Stimulated activated CD8-positive, alpha-beta memory T cell treated with anti-CD3 and anti-CD28 coated beads, Interleukin-4, amount 100 ng/mL, for 1 hour (primary cell): Measurements from ENCODE around the gene PEAK1.
"Not testable (repeated sequence)": the region's sequence is repeated elsewhere in the genome, so short reads cannot be mapped to it uniquely, and the experiment has no call there.

Experiments used
- DNase-seq, 2 donors: peaks; one replicate each; pipeline ENCODE4 v3.0.0-alpha.2; 2020; ENCODE audit warnings: low read depth in 2 of 2, low spot score in 1 of 2

Gene PEAK1

DNA sequence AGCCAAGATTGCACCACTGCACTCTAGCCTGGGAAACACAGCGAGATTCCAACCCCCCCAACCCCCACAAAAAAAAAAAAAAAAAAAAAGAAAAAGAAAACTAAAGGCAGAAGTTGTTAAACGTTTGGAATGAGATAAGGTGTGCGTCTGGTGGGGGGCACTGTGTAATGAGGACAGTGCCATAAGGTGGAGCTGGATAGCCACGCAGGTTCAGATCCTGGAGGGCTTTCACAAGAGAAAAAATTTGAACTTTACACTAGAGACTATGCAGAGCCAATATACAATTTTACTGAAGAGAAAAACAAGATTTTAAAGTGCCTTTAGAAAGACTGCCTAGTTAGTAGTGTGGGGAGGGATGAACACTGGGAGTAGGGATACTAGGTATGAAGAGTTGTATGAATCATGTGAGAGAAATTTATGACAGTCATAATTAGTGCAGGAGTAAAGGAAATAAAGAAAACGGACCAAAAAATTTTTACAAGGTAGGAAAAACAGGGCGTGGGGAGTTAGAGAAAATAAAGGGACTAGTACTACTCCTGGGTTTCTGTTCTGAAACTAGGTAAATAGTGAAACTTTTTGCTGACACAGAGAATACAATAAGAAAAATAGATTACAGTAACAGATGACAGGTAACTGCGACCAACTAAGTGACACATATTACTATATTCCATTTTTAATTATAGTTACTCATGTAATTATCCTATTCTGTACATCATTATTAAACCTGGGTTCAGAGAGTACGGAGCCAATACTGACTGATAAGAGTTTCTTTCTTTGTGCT is 108.1 kb downstream of the PEAK1 start:
- no peak for DNase-seq

DNA sequence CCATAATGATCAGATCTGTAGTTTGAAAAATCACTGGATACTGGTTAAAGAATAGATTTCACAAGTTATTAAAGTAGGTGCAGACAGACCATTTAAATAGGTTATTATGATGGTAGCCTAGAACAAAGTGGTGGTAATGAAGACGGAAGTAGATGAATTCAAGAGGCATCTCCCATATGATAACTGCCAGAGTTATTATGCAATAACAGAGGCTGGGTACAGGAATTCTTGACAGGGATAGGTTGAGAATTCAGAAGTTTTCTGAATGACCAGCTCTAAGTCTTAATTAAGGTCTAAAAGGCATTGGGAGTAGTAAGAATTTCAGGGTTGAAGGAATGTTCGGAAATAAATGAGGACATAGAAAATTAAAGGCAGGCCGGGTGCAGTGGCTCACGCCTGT is 108.9 kb downstream of the PEAK1 start:
- DNase-seq = no peak

DNA sequence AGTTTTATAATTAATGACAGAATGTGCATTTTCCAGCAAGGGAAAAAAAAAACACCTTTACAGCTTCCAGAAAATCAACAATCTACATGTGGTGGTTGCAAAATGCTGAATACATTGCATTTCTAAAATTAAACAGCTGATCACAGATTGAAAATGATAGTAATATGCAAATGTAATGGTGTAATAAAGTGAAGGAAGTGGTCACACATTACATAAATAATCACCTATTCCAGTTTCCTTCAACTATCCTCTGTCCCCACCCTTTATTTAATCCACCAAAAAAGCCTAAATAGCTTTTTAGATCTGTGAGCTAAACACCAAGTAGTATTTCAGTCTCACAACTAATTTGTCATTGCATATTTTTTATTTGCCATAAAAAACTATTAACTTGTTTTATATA is 110.5 kb downstream of the PEAK1 start:
- no peak for DNase-seq

DNA sequence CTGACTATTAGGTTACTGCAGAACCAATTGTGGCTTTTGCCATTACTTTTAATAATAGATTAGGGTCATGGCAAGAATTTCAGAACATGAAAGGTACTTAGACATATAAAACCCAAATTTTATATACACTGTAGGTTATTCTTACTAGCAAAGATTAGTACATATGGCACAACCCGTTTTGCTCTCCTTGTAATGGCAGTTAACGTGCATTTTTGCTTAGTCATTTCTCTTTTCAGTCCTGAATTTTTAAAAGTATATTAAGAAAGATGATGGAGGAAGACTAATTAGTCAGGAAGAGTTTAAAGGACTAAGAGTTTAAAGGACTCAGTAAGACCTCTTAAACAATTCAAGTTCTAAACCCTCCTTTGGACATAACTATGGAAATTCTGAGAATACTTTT is 114.0 kb downstream of the PEAK1 start:
- DNase-seq = no peak

DNA sequence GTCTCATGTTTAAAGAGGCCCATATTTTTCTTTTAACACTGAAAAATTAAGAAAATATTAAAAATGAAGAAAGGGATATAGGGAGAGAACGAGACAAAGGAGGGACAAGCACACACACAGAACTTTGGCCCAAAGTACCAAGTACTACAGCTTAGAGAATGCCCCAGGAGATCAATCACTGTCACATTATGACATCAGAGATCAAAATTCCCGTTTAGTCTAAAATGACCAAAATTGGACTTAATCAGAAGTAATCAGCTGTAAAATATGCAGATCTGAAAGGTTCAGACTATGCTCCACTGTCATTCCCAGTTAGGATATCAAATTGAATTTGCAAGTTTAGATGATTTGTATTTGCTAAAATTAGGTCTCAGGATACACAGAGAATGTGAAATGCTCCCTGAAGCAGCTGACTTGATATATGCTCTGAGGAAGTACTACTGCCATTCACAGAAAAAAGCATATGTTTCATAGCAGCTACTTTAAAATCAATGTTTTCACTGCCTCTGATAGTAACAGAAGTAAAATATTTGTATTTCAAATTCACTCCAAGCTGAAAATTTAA is 123.0 kb downstream of the PEAK1 start:
- no peak for DNase-seq

DNA sequence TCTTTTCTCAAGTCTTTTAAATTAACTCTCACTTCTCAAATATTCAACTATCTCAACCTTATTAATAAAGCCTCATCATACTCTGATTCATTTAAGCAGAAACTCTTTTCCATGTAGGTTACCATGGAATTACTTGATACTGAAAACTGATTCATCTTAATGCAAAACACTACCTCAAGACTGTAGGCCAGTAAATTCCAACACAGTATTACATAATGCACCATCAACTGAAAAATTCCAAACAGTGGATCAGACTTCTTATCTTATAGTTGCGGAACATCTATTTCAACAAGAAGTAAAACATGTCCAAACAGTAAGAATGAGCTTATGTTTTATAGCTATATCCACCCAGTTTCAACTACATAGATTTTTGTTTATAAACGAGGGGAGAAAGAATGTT is 124.5 kb downstream of the PEAK1 start:
- DNase-seq = no peak

DNA sequence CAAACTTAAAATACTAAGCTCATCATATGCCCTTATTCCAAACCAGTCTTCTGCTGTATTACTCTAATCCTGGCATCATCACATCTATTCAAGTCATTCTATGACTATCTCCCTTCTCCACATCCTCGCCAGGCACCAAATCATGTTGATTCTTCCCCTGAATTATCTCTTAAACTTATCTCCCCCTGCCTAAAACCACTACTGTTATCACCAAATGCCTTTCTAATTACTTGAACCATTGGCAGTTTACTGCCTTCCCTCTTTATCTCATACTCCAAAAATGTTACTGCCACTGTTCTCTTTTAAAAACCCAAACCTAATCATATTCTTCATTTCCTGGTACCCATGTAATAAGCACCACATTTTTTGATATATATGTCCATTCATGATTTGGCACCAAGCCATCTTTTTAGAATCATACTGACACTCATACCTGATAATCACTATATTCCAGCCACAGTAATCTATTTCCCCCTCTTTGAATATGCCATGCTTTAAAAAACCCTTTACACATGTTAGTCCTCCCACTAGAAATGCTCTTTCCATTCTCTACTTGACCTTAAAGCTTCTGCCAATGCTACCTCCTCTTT is 126.8 kb downstream of the PEAK1 start:
- DNase-seq = no peak

DNA sequence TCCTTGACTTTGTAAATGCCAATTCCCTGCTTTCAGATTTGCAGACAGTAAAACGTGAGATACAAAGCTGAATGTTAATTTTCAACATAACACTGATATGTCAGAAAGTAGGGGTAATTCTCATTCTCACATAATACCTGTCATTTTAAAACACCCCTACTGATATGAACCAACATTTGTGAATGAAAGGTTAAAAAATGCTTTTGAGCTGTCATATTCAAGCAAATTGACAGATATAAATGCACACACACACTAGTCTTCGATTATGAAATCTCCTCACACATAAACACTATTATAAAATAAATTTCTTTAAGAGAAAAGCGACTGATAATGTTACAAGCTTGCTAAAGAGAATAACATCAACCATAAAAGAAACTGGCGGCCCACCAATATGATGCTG is 128.8 kb downstream of the PEAK1 start:
- no peak for DNase-seq

DNA sequence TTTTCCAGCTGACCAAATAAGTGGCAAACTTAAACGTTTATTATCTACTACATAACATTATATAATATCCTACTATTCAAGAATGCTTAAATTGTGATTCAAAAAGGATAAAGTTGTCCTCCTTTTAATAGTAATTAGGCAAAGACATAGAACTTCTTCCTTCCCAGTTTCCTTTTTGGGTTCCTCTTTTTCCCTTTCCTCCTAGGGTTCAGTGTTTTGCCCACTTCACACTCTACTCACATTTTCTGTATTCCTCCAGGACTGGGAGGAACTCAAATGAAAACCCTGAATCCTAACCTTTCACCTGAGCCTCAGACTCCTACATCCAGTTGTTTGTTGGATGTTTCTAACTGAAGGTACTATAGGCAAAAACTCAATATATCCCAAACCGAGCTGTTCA is 132.5 kb downstream of the PEAK1 start:
- DNase-seq = no peak

DNA sequence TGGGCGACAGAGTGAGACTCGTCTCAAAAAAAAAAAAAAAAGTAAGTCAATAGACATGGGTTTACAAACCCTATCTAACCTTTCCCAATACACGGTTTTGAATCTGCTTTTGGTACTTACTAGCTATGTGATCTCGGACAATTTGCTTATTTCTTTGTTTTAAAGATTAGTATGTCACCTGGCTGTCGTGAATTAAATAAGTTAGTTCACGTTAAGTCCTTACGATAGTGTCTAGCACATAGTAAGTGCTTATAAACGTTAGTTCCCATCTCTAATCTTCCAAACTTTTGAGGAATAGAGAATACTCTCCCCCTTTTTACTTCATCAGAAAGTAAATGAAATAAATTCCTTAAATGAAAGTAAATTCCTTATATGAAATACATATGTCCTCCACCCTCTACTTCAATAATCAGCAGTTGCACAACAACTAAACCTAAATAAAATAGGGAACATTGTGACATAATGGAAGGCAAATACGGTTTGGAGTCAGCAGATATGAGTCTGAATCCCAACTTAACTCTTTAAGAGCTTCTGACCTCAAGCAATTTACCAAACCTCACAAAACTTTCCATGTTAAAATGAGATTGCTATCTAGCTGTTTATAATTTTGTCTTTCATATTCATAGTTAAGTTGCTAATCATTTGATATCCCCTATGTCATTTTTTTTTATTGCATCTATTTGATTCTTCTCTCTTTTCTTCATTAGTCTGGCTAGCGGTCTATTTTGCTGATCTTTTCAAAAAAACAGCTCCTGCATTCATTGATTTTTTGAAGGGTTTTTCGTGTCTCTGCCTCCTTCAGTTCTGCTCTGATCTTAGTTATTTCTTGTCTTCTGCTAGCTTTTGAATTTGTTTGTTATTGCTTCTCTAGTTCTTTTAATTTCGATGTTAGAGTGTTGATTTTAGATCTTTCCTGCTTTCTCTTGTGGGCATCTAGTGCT is 134.6 kb downstream of the PEAK1 start:
- DNase-seq = no peak

DNA sequence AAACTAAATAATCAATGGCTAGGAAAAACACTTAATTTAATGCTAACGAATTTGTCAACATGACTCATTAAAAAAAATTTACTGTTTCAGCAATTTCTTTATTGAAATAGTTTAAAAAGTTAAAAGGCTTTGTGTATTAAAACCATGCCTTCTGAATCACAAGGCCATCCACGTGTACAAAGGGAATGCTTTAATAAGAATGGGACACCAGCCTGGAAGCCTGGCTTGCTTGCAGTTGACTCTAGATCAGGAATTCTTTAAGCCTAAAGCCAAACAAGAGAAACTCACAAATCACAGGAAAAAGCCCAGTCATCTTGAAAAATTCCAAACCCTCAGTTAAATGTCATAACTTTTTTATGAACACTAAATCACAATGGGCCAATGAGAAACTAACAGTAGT is 137.6 kb downstream of the PEAK1 start:
- no peak for DNase-seq

DNA sequence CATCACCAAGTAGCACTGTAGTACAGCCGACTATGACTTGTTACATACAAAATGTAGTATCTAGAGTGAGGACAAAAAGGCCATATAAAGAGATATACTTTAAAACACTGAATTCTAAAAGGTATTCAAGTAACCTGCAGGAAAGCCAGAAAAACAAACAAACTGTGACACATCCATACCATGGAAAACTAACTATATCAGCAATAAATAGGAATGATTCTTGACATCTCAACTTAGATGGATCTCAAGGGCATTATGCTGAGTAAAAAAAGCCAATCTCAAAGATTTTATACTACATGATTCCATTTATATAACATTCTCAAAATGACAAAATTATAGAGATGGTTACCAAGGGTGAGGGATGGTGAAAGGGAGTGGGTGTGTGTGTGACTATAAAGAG is 143.0 kb downstream of the PEAK1 start:
- DNase-seq = no peak

DNA sequence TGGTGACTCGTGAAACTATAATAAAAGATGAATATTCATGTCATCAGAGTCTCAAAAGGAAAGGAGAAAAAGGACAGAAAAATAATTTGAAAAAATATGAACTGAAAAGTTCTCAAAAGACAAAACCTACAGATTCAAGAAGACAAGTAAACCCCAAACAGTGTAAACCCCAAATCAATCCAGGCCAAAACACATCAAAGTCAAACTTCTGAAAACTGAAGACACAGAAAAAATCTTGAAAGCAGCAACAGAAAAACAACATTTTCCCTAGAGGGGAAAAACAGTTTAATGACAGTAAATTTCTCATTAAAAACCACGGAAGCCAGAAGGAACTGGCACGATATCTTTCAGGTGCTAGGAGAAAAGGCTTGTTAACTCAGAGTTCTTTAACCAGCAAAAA is 143.8 kb downstream of the PEAK1 start:
- no peak for DNase-seq

DNA sequence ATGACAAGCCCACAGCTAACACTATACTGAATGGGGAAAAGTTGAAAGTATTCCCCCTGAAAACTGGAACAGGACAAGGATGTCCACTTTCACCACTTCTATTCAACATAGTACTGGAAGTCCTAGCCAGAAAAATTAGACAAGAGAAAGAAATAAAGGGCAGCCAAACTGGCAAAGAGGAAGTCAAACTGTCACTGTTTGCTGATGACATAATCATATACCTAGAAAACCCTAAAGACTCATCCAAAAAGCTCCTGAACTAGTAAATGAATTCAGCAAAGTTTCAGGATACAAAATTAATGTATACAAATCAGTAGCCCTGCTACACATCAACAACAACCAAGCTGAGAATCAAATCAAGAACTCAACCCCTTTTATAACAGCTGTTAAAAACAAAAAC is 146.8 kb downstream of the PEAK1 start:
- DNase-seq = not testable (repeated sequence)

DNA sequence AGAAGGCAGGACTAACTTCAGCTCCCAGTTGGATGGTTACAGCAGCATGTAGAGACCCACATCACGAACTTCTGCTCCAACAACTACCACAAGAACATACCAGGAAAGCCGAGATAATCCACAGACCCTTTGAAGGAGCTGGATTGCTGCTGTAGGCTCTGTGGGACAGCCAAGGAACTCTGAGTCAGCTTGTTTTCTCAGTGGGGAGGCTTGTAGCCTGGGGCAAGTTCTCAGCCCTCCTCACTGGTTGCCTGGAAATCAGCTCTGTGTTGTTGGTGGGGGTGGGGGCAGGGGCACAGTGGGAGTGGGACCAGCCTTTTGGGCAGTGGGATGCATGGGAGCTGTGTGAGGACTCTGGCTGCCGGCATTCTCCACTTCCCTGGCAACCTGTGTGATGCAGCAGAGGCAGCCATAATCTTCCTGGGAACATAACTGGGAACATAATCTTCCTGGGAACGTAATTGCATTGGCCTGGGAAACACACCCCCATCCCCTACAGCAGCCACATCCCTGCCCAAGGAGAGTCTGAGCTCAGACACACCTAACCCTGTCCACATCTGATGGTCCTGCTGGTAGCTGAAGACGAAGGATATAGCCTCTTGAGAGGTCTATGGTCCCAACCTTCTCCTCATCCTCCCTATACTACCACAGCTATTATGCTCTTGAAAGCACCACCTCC is 153.1 kb downstream of the PEAK1 start:
- no peak for DNase-seq

DNA sequence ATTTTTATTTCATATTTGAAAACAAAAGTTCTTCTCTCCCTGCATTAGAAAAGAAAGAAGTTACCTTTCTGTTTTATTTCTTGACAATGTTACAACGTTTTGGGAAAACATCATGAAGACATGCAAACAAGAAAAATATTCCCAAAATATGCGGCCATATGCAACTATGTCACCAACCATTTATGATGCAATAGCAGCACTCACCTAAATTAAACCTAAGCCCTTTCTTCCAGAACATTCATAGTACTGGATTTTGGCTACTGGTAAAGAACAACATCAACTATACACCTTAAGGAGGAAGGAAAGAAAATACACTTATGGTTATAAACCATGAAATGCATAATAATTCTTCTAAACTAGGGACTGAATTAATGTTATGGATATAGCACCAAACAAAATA is 164.5 kb downstream of the PEAK1 start:
- DNase-seq = no peak

DNA sequence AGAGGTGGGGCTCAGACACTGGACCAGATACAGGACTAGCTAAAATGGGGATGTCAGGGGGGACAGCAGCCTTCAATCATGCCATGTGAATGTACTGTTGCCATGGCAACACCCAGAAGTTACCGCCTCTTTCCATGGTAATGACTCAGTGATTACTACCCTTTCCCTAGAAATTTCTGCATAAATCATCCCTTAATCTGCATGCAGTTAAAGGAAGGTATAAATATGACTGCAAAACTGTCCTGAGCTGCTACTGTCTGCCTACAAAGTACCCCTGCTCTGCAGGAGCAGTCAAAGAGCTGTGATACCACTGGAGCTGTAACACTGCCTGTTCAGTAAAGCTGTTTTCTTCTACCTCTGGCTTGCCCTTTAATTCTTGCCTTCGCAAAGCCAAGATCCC is 168.2 kb downstream of the PEAK1 start:
- DNase-seq = no peak

DNA sequence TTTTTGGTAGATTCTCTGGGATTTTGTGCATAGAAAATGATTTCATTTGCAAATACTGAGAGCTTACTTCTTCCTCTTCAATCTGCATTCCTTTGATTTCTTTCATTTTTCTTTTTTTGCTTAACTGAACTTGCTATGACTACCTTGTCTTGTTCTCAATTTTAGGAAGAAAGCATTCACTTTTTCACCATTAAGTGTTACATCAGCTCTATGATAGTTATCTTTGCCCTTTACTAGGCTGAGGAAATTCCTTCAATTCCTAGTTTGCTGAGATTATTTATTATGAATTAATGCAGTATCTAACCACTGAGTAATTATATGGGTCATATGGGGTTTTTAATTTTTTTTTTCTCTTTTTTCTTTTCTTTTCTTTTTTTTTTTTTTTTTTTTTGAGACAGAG is 172.8 kb downstream of the PEAK1 start:
- DNase-seq = no peak

DNA sequence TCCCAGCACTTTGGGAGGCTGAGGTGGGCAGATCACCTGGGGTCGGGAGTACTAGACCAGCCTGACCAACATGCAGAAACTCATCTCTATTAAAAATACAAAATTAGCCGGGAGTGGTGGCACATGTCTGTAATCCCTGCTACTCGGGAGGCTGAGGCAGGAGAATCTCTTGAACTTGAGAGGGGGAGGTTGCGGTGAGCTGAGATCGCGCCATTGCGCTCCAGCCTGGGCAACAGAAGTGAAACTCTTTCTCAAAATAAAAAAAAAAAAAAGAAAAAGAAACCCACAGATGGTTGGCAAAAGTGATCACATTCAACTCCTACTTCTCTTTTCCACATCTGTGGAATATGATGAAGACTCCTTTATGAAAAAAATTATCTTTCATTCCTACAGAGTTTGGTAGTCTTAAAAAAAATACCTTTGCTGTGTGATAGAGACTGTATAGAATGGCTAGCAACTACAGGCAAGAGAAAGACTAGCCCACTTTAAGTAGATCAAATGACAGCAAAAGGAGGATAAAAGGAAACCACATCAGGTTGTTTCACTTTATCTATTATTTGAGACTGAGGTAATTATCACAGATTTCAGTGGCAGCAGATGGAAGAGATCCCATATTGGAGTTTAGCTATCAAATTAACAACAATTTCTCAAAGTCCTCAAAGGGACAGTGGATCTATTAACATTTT is 176.0 kb downstream of the PEAK1 start:
- no peak for DNase-seq

DNA sequence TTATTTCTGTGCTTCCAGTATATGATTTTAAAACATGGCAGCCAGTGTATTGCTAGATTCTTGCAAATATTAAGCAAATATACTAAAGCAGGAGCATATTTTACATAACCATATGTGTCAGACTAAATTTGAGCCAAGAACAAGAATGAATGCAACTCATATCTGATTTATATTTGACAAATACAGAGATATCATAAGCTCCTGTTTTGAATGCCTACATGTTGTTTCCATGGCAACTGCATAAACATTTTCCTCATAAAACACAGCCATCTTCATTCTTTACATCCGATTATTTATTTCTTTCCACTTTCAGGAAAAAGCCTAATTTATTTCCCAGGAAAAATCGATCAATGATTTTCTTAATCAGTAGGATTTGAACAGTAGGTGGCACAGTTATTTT is 176.8 kb downstream of the PEAK1 start:
- DNase-seq = no peak
